HUES64 (cell line): ENCODE results near the gene MMP19.

ENCODE experiments used
- H3K27ac ChIP-seq: 2 replicates; pipeline ENCODE4 v1.7.0; 2013; ENCODE audit warnings: low read depth, low read length, inconsistent platforms
- H3K27me3 ChIP-seq: 2 replicates; pipeline ENCODE4 v1.6.1; 2013; ENCODE audit warnings: mild to moderate bottlenecking, low read length; ENCODE audit not compliant: insufficient read depth
- H3K36me3 ChIP-seq: 2 replicates; pipeline ENCODE4 v1.6.1; 2013; ENCODE audit warnings: mild to moderate bottlenecking, low read length; ENCODE audit not compliant: insufficient read depth
- H3K4me1 ChIP-seq: 2 replicates; pipeline ENCODE4 v1.6.1; 2013; ENCODE audit warnings: mild to moderate bottlenecking, low read length, moderate library complexity; ENCODE audit not compliant: insufficient read depth
- H3K4me3 ChIP-seq: 2 replicates; pipeline ENCODE4 v1.5.1; 2013; ENCODE audit warnings: mild to moderate bottlenecking, low read length, moderate library complexity
- H3K9ac ChIP-seq: 2 replicates; pipeline ENCODE4 v1.6.1; 2013; ENCODE audit warnings: mild to moderate bottlenecking, low read depth, low read length
- H3K9me3 ChIP-seq: 2 replicates; pipeline ENCODE4 v1.6.1; 2013; ENCODE audit warnings: low read depth, low read length; ENCODE audit not compliant: insufficient read depth
- WGBS: fragments of 150-250, 120-280 bp; methylation state at CpG from one replicate; pipeline ENCODE4 v1.1.7; 2013; ENCODE audit warnings: missing lambda C conversion rate; 5-methylcytosine and 5-hydroxymethylcytosine counted together

MMP19 gene

GRCh38 chr12:55861871-55862270 lies 19.1 kb upstream of the MMP19 start:
- no peak overlapping the region for H3K9ac ChIP-seq
- no peak overlapping the region for H3K27ac ChIP-seq
- 94% methylated on average over 2 of the region's 3 CpGs for WGBS
- H3K4me1 ChIP-seq = no peaks in the 10 kb centered on the region
- no peaks in the 10 kb centered on the region for H3K27me3 ChIP-seq
- H3K9me3 ChIP-seq = 0 out of 2 replicates have a peak, but pooled peaks cover 8% of the 10 kb centered on the region
- no peaks in the 10 kb centered on the region for H3K36me3 ChIP-seq
- no peak overlapping the region for H3K4me3 ChIP-seq

GRCh38 chr12:55861396-55861795 lies 18.7 kb upstream of the MMP19 start:
- Histone ChIP-seq H3K36me3 (no peaks in the 10 kb centered on the region), H3K27me3 (no peaks in the 10 kb centered on the region), H3K4me1 (no peaks in the 10 kb centered on the region), H3K27ac (no peak overlapping the region), H3K9me3 (0 out of 2 replicates have a peak, but pooled peaks cover 8% of the 10 kb centered on the region), H3K4me3 (no peak overlapping the region), H3K9ac (no peak overlapping the region)
- 92% methylated on average over 8 of the region's 8 CpGs for WGBS

GRCh38 chr12:55852740-55853139 lies 10.0 kb upstream of the MMP19 start:
- H3K36me3 ChIP-seq = no peaks in the 10 kb centered on the region
- H3K9ac ChIP-seq = no peak overlapping the region
- no peaks in the 10 kb centered on the region for H3K27me3 ChIP-seq
- H3K4me3 ChIP-seq = no peak overlapping the region
- H3K27ac ChIP-seq = no peak overlapping the region
- no peaks in the 10 kb centered on the region for H3K9me3 ChIP-seq
- no CpG with 5 or more reads among the region's 1 CpG for WGBS
- peaks cover 14% of the 10 kb centered on the region; the same call in 1 of the 2 replicates for H3K4me1 ChIP-seq

- H3K36me3 ChIP-seq = no peaks in the 10 kb centered on the region
- H3K9ac ChIP-seq = no peak overlapping the region
- WGBS = 74% methylated on average over 3 of the region's 3 CpGs
- H3K27ac ChIP-seq = no peak overlapping the region
- H3K4me3 ChIP-seq = no peak overlapping the region
- no peaks in the 10 kb centered on the region for H3K9me3 ChIP-seq
- H3K27me3 ChIP-seq = no peaks in the 10 kb centered on the region
- H3K4me1 ChIP-seq = peaks cover 23% of the 10 kb centered on the region; the same call in 1 of the 2 replicates
Observed at GRCh38 chr12:55850893-55851292, 8.2 kb upstream of the MMP19 start.

- no peak overlapping the region for H3K9ac ChIP-seq
- H3K27me3 ChIP-seq = no peaks in the 10 kb centered on the region
- H3K36me3 ChIP-seq = no peaks in the 10 kb centered on the region
- no peak overlapping the region for H3K27ac ChIP-seq
- no peak overlapping the region for H3K4me3 ChIP-seq
- H3K9me3 ChIP-seq = no peaks in the 10 kb centered on the region
- peaks cover 23% of the 10 kb centered on the region; the same call in 1 of the 2 replicates for H3K4me1 ChIP-seq
- 89% methylated on average over 1 of the region's 1 CpG for WGBS
Observed at GRCh38 chr12:55850401-55850800, 7.7 kb upstream of the MMP19 start.

GRCh38 chr12:55849616-55850343 lies 7.0 kb upstream of the MMP19 start:
- WGBS = 89% methylated on average over 7 of the region's 7 CpGs
- H3K27me3 ChIP-seq = no peaks in the 10 kb centered on the region
- H3K27ac ChIP-seq = no peak overlapping the region
- H3K9me3 ChIP-seq = no peaks in the 10 kb centered on the region
- no peaks in the 10 kb centered on the region for H3K36me3 ChIP-seq
- H3K4me3 ChIP-seq = no peak overlapping the region
- H3K9ac ChIP-seq = no peak overlapping the region
- H3K4me1 ChIP-seq = peaks cover 23% of the 10 kb centered on the region; the same call in 1 of the 2 replicates

- Histone ChIP-seq H3K4me1 (peaks cover 27% of the 10 kb centered on the region), H3K27ac (no peak overlapping the region), H3K9ac (no peak overlapping the region), H3K27me3 (no peaks in the 10 kb centered on the region), H3K4me3 (no peak overlapping the region), H3K36me3 (no peaks in the 10 kb centered on the region), H3K9me3 (no peaks in the 10 kb centered on the region)
- 79% methylated on average over 4 of the region's 6 CpGs for WGBS
Observed at GRCh38 chr12:55847603-55848291, 5.0 kb upstream of the MMP19 start.

- 90% methylated on average over 2 of the region's 3 CpGs for WGBS
- no peaks in the 10 kb centered on the region for H3K36me3 ChIP-seq
- no peak overlapping the region for H3K4me3 ChIP-seq
- H3K9ac ChIP-seq = no peak overlapping the region
- no peaks in the 10 kb centered on the region for H3K9me3 ChIP-seq
- H3K27ac ChIP-seq = no peak overlapping the region
- H3K4me1 ChIP-seq = peaks cover 33% of the 10 kb centered on the region
- H3K27me3 ChIP-seq = no peaks in the 10 kb centered on the region
Observed at GRCh38 chr12:55847033-55847432, 4.3 kb upstream of the MMP19 start.

GRCh38 chr12:55845785-55846496 lies 3.2 kb upstream of the MMP19 start:
- peaks cover 30% of the 10 kb centered on the region for H3K4me1 ChIP-seq
- no peaks in the 10 kb centered on the region for H3K9me3 ChIP-seq
- no peak overlapping the region for H3K4me3 ChIP-seq
- H3K27me3 ChIP-seq = no peaks in the 10 kb centered on the region
- no peak overlapping the region for H3K9ac ChIP-seq
- H3K36me3 ChIP-seq = no peaks in the 10 kb centered on the region
- WGBS = 86% methylated on average over 7 of the region's 7 CpGs
- H3K27ac ChIP-seq = no peak overlapping the region

GRCh38 chr12:55845361-55845760 lies 2.6 kb upstream of the MMP19 start:
- 93% methylated on average over 3 of the region's 5 CpGs for WGBS
- H3K36me3 ChIP-seq = no peaks in the 10 kb centered on the region
- no peak overlapping the region for H3K4me3 ChIP-seq
- H3K9me3 ChIP-seq = no peaks in the 10 kb centered on the region
- no peaks in the 10 kb centered on the region for H3K27me3 ChIP-seq
- no peak overlapping the region for H3K9ac ChIP-seq
- H3K4me1 ChIP-seq = peaks cover 24% of the 10 kb centered on the region
- no peak overlapping the region for H3K27ac ChIP-seq

- Histone ChIP-seq H3K27ac (no peak overlapping the region), H3K4me3 (no peak overlapping the region), H3K9me3 (no peaks in the 10 kb centered on the region), H3K36me3 (no peaks in the 10 kb centered on the region), H3K4me1 (peaks cover 20% of the 10 kb centered on the region), H3K9ac (no peak overlapping the region), H3K27me3 (no peaks in the 10 kb centered on the region)
- WGBS = 88% methylated on average over 1 of the region's 4 CpGs
Observed at GRCh38 chr12:55844961-55845360, 2.2 kb upstream of the MMP19 start.
